ENCODE results near the gene NEMP1.

GRCh38 chr12:57104292-57104910 is 25.8 kb upstream of the NEMP1 start:
- no peak for TF ChIP-seq CTCF (IDR thresholded peaks at IDR 0.05)
- TF ChIP-seq POLR2AphosphoS5 (IDR thresholded peaks at IDR 0.05): no peak
- no peak for TF ChIP-seq POLR2A (IDR thresholded peaks at IDR 0.05)

Measured in transverse colon (tissue), 4 donors.